ENCODE measurements around the gene EFHD1. TPM values are rescaled to one million over a fixed set of nuclear protein-coding genes. Genes with fewer than 3 reads are reported as not detected.

EFHD1 gene, protein sequence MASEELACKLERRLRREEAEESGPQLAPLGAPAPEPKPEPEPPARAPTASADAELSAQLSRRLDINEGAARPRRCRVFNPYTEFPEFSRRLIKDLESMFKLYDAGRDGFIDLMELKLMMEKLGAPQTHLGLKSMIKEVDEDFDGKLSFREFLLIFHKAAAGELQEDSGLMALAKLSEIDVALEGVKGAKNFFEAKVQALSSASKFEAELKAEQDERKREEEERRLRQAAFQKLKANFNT
- 41.9 TPM for total RNA-seq

DNA sequence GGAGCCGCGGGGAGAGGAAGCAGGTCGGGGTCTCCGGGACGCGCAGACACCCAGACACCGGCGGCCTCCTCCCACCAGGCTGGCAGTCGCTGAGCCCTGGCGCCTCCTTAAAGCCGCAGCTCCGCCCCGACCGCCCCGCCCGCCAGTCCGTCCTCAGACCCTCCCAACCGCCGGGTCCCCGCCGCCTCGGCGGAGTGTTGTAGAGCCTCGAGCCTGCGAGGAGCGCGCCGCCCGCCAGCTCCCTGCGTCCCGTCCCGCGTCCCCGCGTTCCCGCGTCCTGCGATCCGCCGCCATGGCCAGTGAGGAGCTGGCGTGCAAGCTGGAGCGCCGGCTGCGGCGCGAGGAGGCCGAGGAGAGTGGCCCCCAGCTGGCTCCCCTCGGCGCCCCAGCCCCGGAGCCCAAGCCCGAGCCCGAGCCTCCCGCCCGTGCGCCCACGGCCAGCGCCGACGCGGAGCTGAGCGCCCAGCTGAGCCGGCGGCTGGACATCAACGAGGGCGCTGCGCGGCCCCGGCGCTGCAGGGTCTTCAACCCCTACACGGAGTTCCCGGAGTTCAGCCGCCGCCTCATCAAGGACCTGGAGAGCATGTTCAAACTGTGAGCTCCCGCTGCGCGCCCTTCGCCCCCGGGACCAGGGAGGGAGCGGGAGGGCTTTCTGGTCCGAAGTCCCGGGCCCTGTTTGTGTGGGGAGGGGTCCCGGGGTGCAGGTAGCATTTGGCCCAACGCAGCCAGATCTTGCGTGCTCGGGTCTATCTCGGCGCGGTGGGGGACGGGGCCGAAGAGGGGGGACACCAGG is at the start of gene EFHD1:
EFHD1 (plus strand) TSS at position 192 of the 793 bp plus-strand sequence; CDS start at position 293, 101 bp downstream.
- ATAC-seq (peak; percentile 89), DNase-seq (ENCODE audit: low spot score) (peak; percentile 88)
- intact Hi-C loops (cut with DNase I), result no loop called here

DNA sequence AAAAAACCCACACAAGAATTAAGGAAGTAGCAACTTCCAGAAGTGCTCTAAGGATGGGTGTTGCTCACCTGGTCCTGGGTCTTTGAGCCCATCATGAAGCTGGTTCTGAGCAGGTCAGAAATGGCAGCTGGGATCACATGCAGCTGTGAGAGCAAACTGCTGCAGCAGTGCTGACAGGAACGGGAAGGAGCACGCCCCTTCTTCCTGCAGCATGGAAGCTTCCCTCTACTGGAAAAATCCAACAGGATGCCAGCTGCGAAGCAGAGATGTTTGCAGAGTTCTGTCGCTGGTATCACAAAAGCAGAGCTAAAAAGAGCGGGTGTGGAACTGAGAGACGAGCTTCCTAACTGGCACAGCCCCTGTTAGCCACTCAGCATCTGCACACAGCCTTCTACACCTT is 49.2 kb upstream of the EFHD1 start:
- DNase-seq (ENCODE audit: low spot score) (no peak), ATAC-seq (no peak)
- intact Hi-C loops (cut with DNase I), result no loop called here

DNA sequence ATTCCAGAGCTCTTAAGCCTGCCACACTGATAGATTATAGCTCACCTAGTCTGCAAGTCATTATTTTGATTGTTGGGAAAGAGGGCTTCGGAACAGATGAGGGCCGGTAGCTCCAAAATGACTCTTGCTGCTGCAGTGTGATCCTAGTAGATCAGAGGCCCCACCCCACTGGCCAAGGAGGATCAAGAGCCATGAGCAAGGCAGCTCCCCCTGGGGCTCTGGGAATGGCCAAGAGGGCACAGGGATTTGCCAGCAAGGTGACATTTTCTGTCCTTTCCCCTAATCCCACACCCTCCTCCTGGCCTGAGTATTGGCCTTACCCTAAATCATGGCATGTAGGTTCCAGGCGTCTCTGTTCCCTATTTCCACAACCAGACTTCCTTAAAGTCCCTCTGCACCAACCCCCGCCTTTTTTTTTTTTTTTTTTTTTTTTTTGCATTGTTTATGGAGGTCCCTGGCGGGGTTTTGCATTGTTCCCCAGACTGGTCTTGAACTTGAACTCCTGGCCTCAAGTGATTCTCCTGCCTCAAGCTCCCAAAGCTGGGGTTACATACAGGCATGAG is 46.4 kb upstream of the EFHD1 start:
- no peak for ATAC-seq
- intact Hi-C loops (cut with DNase I), result no loop called here
- no peak for DNase-seq (ENCODE audit: low spot score)

DNA sequence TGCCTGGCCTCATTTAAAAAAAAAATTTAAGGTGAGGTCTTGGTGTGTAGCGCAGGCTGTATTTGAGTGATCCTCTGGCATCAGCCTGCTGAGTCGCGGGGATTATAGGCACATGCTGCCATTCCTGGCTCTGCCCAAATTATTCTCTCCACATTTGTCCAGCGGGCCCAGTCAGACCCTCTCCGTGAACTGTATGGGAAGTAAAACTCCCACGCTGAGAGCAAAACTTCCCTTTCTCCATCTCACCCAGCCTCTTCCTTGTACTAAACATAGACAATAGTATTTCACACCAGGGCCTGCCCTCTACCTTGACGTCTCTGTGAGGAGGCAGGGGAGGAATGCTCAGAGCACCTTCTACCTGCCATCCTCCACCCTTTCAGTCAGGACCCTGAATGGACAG is 45.9 kb upstream of the EFHD1 start:
- ATAC-seq, result peak; percentile 15
- no peak for DNase-seq (ENCODE audit: low spot score)
- intact Hi-C loops (cut with DNase I), result no loop called here

DNA sequence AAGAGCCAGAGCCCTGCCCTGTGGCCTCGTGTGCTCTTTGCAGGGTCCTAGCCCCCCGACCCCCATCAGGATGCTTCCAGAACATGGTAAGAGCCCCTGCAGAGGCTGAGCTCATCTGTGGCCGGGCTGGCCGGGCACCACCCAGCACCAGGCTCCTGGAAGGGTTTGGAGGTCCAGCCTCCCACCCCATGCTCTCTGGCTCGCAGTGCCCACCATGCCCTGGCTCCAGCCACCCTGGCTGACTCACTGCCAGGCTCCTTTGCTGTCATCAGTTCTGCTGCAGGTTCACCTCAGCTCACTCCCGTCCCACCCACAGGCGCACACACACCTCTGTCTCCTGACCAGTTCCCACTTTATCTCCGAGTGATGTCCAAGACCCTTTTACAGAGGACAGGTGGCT is 45.4 kb upstream of the EFHD1 start:
- intact Hi-C loops (cut with DNase I), result no loop called here
- DNase-seq (ENCODE audit: low spot score), result no peak
- ATAC-seq, result peak; percentile 22

DNA sequence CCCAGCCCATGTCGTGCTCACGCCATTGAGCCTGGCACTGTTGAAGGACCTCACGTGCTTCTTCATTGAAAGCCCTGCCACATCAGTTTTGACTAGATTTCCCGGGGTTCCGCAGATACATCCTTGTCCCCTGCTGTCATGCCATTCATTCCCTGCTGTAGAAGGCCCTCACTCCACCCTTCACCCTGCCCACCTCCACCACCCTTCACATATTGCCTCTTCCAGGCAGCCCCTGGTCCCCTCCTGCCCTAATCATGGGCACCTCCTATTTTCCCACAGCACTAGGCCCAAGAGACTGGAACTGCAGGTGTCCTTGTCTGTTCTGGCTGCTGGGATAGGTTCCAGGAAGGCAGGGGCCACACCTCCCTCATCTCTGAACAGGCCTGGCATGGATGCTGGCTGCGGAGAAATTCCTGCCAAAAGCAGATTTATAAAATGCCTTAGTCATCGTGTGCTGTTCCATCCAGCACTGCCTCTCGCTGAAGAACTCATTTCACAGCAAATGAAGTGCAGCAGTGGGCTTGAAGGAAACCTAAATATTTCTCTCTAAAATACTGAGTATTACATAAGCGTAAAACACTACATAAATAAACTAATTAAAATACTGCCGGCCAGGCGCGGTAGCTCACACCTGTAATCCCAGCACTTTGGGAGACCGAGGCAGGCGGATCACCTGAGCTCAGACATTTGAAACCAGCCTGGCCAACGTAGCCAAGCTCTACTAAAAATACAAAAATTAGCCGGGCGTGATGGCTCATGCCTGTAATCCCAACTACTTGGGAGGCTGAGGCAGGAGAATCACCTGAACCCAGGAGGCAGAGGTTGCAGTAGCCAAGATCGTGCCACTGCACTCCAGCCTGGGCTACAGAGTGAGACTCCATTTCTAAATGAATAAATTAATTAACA is 44.5 kb upstream of the EFHD1 start:
- intact Hi-C loops (cut with DNase I), result no loop called here
- ATAC-seq (peak; percentile 55), DNase-seq (ENCODE audit: low spot score) (no peak)

DNA sequence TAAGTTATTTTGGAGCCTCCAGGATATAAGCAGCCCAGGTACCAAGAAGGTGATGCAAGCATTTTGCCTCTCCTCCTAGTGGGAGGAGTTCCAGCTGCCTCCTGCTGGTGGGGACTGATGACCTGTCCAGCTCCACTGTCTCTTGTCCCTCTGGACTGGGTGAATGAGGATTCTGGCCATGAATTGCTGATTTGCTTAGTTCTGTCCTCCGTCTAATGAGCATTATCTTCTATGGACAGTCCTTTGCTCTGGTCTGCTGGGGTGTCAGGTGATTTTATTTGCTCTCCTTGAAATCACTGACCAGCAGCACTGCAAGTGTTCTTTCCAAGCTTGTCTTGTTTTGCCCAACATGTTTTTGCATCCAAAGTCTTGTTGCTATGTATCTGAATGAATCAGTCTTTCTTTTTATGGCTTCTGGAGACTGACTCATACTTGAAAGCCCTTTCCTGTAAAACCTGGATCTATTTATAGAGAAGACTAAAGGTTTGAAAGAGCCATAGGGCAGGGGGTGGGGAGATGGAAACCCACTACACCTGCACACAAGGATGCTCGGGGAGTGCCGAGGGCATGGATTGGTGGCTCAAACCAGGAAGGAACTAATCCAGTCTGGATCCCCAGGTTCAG is 40.5 kb upstream of the EFHD1 start:
- intact Hi-C loops (cut with DNase I), result no loop called here
- DNase-seq (ENCODE audit: low spot score) (no peak), ATAC-seq (no peak)

DNA sequence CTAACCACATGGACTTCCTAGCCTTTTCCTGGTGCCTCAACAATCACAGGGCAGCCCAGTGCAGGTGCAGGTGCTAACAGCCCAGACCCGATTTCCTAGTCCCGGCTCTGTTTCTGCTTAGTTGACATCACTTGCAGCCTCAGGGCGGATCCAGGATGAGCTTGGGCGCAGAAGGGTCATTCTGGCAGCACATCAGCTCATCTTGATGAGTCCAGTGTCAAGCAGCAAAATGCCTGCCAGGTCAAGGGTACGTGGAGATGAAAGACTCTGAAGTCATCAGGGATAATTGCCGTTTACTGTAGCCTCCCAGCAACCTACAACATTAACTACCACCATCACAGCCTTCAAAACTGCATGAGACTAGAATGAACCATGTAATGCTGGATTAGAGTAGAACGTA is 39.4 kb upstream of the EFHD1 start:
- DNase-seq (ENCODE audit: low spot score), result no peak
- intact Hi-C loops (cut with DNase I), result no loop called here
- ATAC-seq, result no peak

DNA sequence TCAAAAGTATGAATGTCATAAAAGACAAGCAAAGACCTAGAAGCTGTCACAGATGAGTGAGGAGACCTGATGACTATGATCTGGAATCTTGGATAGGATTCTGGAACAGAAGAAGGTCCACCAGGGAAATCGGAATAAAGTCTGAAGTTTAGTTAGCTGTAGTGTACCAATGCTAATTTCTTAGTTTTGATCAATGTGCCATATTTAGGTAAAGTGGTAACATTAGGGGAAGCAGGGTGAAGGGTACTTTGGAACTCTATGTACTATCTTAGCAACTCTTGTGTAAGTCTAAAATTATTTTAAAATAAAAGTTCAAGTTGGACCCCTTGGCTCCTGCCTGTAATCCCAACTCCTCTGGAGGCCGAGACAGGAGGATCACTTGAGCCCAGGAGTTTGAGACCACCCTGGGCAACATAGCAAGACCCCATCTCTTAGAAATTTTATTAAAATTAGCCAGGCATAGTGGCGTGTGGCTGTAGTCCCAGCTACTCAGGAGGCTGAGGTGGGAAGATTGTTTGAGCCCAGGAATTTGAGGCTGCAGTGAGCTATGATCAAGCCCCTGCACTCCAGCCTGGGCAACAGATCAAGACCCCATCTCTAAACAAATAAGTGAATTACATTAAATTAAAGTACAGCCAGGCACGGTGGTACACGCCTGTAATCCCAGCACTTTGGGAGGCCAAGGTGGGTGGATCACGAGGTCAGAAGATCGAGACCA is 35.9 kb upstream of the EFHD1 start:
- intact Hi-C loops (cut with DNase I), result no loop called here
- ATAC-seq, result no peak

DNA sequence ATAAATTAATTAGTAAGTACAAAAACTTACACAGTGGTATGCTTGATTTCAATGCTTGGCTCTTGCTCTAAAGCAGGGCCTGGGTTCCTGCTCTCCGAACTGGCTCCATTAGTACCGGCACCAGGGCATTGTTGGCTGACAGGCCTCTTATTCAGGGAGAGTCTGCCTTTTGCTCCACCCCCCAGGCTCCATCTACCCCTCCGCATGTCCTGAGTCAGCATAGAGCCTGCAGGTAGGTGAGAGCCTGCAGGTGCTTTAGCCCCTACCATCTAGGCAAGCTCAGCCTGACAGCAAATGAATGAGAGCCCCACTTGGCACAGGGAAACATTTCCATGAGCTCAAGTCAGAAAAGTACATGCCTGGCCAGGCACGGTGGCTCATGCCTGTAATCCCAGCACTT is 35.1 kb upstream of the EFHD1 start:
- no peak for ATAC-seq
- DNase-seq (ENCODE audit: low spot score), result no peak
- intact Hi-C loops (cut with DNase I), result no loop called here

More for the DNA sequence above, 35.9 kb upstream of the EFHD1 start:
- no peak for DNase-seq (ENCODE audit: low spot score)

DNA sequence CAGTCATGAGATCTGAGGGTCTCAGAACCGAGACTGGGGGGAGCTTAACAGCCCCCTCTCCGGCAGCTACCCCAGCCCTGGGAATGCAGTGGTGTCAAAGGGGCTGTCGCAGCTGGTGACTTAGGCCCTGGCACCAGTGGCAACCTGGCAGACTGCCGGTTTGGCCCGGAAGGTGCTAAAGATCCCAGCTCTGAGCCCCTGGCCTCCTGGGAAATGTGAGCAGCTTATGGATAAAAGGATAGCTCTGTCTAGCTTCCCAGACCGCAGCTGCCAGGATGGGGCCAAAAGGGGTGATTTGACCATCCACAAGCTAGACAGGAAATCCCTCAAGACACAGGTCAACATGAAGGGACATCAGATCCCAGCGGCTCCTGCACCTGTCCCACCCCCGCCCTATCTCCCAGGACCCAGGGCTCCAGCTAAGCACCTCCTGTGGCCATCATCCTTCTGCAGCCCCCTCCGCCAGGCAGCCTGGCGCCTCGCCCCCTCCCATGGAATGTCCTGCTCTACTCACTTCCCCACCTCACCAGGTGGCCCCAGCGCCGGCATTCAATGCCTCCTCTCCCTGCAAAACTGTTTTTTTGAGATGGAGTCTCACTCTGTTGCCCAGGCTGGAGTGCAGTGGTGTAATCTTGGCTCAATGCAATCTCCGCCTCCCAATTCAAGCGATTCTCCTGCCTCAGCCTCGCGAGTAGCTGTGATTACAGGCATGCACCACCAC is 33.2 kb upstream of the EFHD1 start:
- intact Hi-C loops (cut with DNase I), result loop anchor here (10.0 kb wide), 1 partner anchor 65 kb away; no protein-coding TSS in a partner anchor
- ATAC-seq (no peak), DNase-seq (ENCODE audit: low spot score) (no peak)

DNA sequence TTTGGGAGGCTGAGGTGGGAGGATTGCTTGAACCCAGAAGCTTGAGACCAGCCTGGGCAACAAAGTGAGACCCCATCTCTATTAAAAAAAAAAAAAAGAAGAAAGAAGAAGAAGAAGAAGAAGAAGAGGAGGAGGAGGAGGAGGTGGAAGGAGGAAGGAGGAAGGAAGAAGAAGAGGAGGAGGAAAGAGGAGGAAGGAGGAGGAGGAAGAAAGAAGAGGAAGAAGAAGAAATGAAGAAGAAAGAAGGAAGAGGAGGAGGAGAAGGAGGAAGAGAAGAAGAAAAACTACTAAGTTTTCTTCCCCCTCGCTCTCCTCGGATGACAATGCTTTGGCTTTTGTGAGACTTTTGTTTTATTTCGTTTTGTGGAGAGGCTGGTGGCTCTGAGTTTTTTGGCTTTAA is 30.1 kb upstream of the EFHD1 start:
- ATAC-seq, result no peak
- DNase-seq (ENCODE audit: low spot score), result no peak
- intact Hi-C loops (cut with DNase I), result loop anchor here (10.0 kb wide), 1 partner anchor 62 kb away; no protein-coding TSS in a partner anchor

DNA sequence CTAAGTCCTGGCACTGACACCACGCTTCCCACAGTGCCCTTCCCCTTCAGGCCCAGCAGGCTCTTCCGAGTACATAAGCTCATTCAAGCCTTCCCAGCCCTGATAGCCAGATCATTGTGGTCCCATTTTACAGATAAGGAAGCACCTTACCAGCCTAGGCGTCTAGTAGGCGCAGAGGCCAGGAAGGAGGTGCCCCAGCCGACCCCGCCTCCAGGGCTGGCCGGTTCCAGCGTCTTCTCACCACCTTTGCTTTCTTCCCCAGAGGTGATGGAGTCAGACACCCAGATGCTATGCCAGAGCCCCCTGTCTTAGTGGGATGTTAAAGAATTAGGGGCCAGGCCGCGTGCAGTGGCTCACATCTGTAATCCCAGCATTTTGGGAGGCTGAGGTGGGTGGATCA is 28.9 kb upstream of the EFHD1 start:
- DNase-seq (ENCODE audit: low spot score) (no peak), ATAC-seq (no peak)
- intact Hi-C loops (cut with DNase I), result loop anchor here (10.0 kb wide), 1 partner anchor 60 kb away; no protein-coding TSS in a partner anchor

DNA sequence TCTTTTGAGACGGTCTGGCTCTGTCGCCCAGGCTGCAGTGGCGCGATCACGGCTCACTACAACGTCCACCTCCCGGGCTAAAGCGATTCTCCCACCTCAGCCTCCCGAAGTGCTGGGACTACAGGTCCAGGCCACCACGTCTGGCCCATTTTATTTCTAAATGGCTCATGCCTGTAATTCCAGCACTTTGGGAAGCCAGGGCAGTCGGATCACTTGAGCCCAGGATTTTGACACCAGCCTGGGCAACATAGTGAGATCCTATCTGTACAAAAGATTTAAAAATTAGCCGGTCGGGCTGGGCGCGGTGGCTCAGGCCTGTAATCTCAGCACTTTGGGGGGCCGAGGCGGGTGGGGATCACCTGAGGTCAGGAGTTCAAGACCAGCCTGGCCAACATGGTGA is 26.4 kb upstream of the EFHD1 start:
- intact Hi-C loops (cut with DNase I), result loop anchor here (10.0 kb wide), 1 partner anchor 58 kb away; no protein-coding TSS in a partner anchor
- ATAC-seq, result no peak
- no peak for DNase-seq (ENCODE audit: low spot score)

DNA sequence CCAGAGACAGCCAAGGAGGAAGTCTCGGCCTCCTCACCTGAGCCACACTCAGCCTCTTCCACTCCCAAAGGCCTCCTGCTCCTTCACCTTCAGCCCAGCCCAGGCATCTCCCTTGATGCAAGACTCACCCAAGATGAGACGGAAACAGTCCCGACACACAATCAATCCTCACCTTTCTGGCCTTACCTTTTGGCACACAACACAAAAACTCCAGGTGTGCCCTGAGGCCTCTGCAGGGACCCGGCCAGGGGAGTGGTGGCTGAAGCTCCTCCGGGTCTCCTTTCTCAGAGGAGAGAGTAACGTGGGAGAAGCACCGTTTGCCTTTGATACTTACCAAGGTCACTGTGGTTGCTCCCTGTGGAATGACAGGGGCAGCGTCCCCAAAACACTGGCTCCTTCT is 23.8 kb upstream of the EFHD1 start:
- ATAC-seq (no peak), DNase-seq (ENCODE audit: low spot score) (no peak)
- intact Hi-C loops (cut with DNase I), result loop anchor here (10.0 kb wide), 1 partner anchor 55 kb away; no protein-coding TSS in a partner anchor

DNA sequence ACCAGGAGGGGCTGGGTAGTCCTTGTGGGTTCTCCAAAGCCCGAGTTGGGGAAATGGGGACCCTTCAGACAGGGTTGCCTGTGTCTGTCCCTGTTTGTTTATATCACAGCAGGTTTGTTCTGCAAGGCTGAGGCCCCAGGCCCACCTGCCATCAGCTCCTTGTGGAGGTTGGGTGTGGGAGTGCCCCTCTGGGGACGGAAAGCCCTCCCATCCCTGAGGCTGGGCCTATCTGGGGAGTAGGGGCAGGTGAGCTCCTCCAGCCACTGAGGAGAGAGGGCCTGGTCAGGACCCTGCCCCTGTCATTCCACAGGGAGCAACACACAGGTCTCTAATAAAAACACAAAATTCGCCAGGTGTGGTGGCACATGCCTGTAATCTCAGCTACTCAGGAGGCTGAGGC is 23.3 kb upstream of the EFHD1 start:
- intact Hi-C loops (cut with DNase I), result no loop called here

DNA sequence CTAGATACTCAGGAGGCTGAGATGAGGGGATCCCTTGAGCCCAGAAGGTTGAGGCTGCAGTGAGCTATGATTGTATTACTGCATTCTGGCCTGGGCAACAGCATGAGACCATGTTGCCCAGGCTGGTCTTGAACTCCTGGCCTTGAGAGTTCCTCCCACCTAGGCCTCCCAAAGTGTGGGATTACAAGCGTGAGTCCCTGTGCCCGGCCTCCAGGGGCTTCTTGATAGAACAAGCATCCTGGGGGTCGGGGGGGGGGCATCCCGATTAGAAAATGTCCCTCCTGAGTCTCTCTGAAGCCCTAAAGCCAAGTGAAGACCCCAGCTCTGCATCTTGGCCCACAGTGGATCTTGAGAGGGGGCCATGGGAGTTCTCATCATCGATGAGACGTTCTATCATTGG is 22.3 kb upstream of the EFHD1 start:
- DNase-seq (ENCODE audit: low spot score) (no peak), ATAC-seq (no peak)
- intact Hi-C loops (cut with DNase I), result no loop called here

More for the DNA sequence above, 23.3 kb upstream of the EFHD1 start:
- DNase-seq (ENCODE audit: low spot score) (no peak), ATAC-seq (no peak)

Measured in sciatic nerve (tissue), 2 donors.